SK-N-SH (cell line): Measurements from ENCODE around the gene CACNA1D.

Experiments used
- EP300 ChIP-seq, 2 experiments: IDR thresholded peaks; 2 replicates each; pipeline versions ENCODE4 v1.4.0 to v1.6.1; 2012; ENCODE audit warnings: borderline replicate concordance in 1 of 2, low read depth in 1 of 2, low read length in 1 of 2
- EZH2phosphoT487 ChIP-seq: fragments of 200-600 bp; sonication (generic); IDR thresholded peaks from 2 replicates; pipeline ENCODE4 v1.6.1; 2017; ENCODE audit warnings: low read depth, mixed run types, mild to moderate bottlenecking, antibody characterized with exemption, moderate library complexity, borderline replicate concordance
- FOSL2 ChIP-seq: IDR thresholded peaks from 2 replicates; pipeline ENCODE4 v1.4.0; 2012; ENCODE audit warnings: low read depth, mild to moderate bottlenecking, moderate library complexity, borderline replicate concordance
- NRF1 ChIP-seq: IDR thresholded peaks from 2 replicates; pipeline ENCODE4 v1.6.1; 2012; ENCODE audit warnings: low read depth, mild to moderate bottlenecking, low read length

DNA sequence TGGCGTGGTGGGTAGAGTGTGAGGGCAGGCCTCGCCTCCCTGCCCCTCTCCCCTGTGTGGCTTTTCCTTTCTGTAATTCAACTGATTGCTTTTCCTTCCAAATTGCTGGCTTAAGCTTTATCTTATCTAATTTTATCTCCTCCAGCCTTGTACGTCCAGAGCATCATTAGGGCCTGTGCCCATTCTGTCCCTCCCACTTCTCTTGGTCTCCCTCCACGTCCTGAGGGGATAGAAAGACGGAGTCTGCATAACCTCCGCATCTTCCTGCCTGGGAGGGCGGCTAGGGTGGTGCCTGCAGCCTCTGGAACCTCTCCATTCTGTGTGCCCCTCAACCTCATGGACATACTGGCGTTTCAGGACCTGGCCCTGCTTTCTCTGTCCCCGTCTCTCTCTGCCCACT is 39.8 kb downstream of the CACNA1D start:
- TF ChIP-seq NRF1 (no peak), FOSL2 (no peak), EZH2phosphoT487 (no peak), EP300 (IDR thresholded peaks at IDR 0.05; ENCODE audit: borderline replicate concordance in 1 of 2, low read depth in 1 of 2, low read length in 1 of 2) (peak in 1 of 2 experiments; percentile 82; a peak in 2 of 4 replicates)
